H1 (cell line): ENCODE results near the gene FARS2. TPM values are rescaled to one million over a fixed set of nuclear protein-coding genes. Genes with fewer than 3 reads are reported as not detected.

Experiments
- CTCF ChIA-PET: fragments of 300-600 bp; sonication (Branson Sonifier 250); formaldehyde crosslinking; loops from one replicate; lab custom pipeline; 2021; ENCODE audit not compliant: partially characterized antibody; lab: Charles Lee
- POLR2A ChIA-PET: fragments of 300-600 bp; sonication (Branson Sonifier 250); formaldehyde crosslinking; loops from one replicate; lab custom pipeline; 2021; ENCODE audit warnings: inconsistent platforms; ENCODE audit not compliant: partially characterized antibody; lab: Charles Lee
- DNase-seq, 2 experiments: peaks; one replicate each; pipeline versions ENCODE4 v3.0.0 to v3.0.0-alpha.2; 2010 to 2022; ENCODE audit warnings: low spot score in 2 of 2, low read depth in 1 of 2, mixed read lengths in 1 of 2
- FAIRE-seq: peaks from 2 replicates; lab custom pipeline; 2011; peaks lifted over from hg19 to GRCh38; lab: Jason Lieb, UNC
- H2AFZ ChIP-seq: 2 replicates; pipeline ENCODE4 v1.8.1; 2012; ENCODE audit warnings: low read length, inconsistent platforms
- H2AK5ac ChIP-seq: 2 replicates; pipeline ENCODE4 v1.6.1; 2013; ENCODE audit warnings: low read depth, low read length
- H2BK120ac ChIP-seq: replicated peaks from 2 replicates; pipeline ENCODE3; 2013; ENCODE audit warnings: low read depth, low read length, inconsistent platforms
- H2BK12ac ChIP-seq: 2 replicates; pipeline ENCODE4 v1.6.1; 2013; ENCODE audit warnings: low read depth, low read length
- H2BK15ac ChIP-seq: 2 replicates; pipeline ENCODE4 v1.6.1; 2013; ENCODE audit warnings: low read length
- H2BK20ac ChIP-seq: 2 replicates; pipeline ENCODE4 v1.6.1; 2013; ENCODE audit warnings: low read length
- H2BK5ac ChIP-seq: 2 replicates; pipeline ENCODE4 v1.6.1; 2013; ENCODE audit warnings: low read depth, low read length
- H3K14ac ChIP-seq: 2 replicates; pipeline ENCODE4 v1.6.1; 2013; ENCODE audit warnings: inconsistent platforms; ENCODE audit not compliant: insufficient read length
- H3K18ac ChIP-seq: 2 replicates; pipeline ENCODE4 v1.6.1; 2013; ENCODE audit warnings: low read length; ENCODE audit errors: extremely low read depth
- H3K23ac ChIP-seq: 2 replicates; pipeline ENCODE4 v1.6.1; 2013; ENCODE audit warnings: inconsistent platforms; ENCODE audit not compliant: insufficient read length
- H3K23me2 ChIP-seq: 2 replicates; pipeline ENCODE4 v1.6.1; 2013; ENCODE audit warnings: low read depth, low read length
- H3K27ac ChIP-seq: 2 replicates; pipeline ENCODE4 v1.6.1; 2011; ENCODE audit warnings: low read depth, low read length, inconsistent platforms
- H3K27me3 ChIP-seq, 4 experiments: replicated peaks in 1 of 4; 1 replicate in 1 of 4; 2 replicates in 3 of 4; pipeline versions ENCODE4 v1.6.1 to v1.8.1; 2011 to 2013; ENCODE audit warnings: low read length in 3 of 4, mild to moderate bottlenecking in 3 of 4, inconsistent platforms in 2 of 4, mixed read lengths in 2 of 4, moderate library complexity in 1 of 4; ENCODE audit not compliant: control insufficient read depth in 3 of 4, insufficient read depth in 3 of 4; ENCODE audit errors: extremely low read depth in 1 of 4
- H3K36me3 ChIP-seq, 4 experiments: 2 replicates each; pipeline versions ENCODE4 v1.6.1 to v1.8.1; 2011 to 2013; ENCODE audit warnings: mild to moderate bottlenecking in 4 of 4, low read length in 3 of 4, moderate library complexity in 2 of 4, control low read depth in 1 of 4, inconsistent platforms in 1 of 4; ENCODE audit not compliant: insufficient read depth in 4 of 4, control insufficient read depth in 2 of 4
- H3K4ac ChIP-seq: replicated peaks from 2 replicates; pipeline ENCODE3; 2013; ENCODE audit warnings: low read length, low read depth, mixed read lengths, inconsistent platforms; ENCODE audit not compliant: insufficient read length
- H3K4me1 ChIP-seq, 4 experiments: replicated peaks in 1 of 4; 1 replicate in 1 of 4; 2 replicates in 3 of 4; pipeline versions ENCODE4 v1.6.1 to v1.8.1; 2011 to 2013; ENCODE audit warnings: low read length in 3 of 4, inconsistent platforms in 2 of 4, mixed read lengths in 1 of 4; ENCODE audit not compliant: insufficient read depth in 4 of 4, control insufficient read depth in 3 of 4
- H3K4me2 ChIP-seq, 2 experiments: 2 replicates each; pipeline versions ENCODE4 v1.6.1 to v1.8.1; 2011 to 2013; ENCODE audit warnings: low read depth in 2 of 2, low read length in 2 of 2, control low read depth in 1 of 2, inconsistent platforms in 1 of 2, mild to moderate bottlenecking in 1 of 2; ENCODE audit not compliant: insufficient read depth in 1 of 2
- H3K4me3 ChIP-seq, 4 experiments: fragments of 200-600, 300-600 bp in 1 of 4; sonication (generic), shearing (Covaris generic), sonication (Bioruptor Twin) in 1 of 4; 2 replicates each; pipeline versions ENCODE4 v1.5.1 to v1.8.1; 2011 to 2016; ENCODE audit warnings: low read length in 4 of 4, low read depth in 3 of 4, control low read depth in 2 of 4, inconsistent platforms in 2 of 4, mild to moderate bottlenecking in 2 of 4, mixed read lengths in 1 of 4, moderate library complexity in 1 of 4; ENCODE audit not compliant: insufficient read depth in 2 of 4; ENCODE audit errors: extremely low read depth in 1 of 4
- H3K56ac ChIP-seq: replicated peaks from 2 replicates; pipeline ENCODE3; 2013; ENCODE audit warnings: low read depth, mild to moderate bottlenecking, mixed read lengths, low read length, inconsistent platforms; ENCODE audit not compliant: insufficient read length
- H3K79me1 ChIP-seq: 2 replicates; pipeline ENCODE4 v1.6.1; 2013; ENCODE audit warnings: low read depth, low read length, control low read depth
- H3K79me2 ChIP-seq, 2 experiments: 2 replicates each; pipeline versions ENCODE4 v1.6.1 to v1.8.1; 2012 to 2013; ENCODE audit warnings: low read length in 2 of 2, mild to moderate bottlenecking in 2 of 2, inconsistent platforms in 1 of 2; ENCODE audit not compliant: insufficient read depth in 2 of 2, control insufficient read depth in 1 of 2
- H3K9ac ChIP-seq, 4 experiments: replicated peaks in 1 of 4; 1 replicate in 1 of 4; 2 replicates in 3 of 4; pipeline versions ENCODE4 v1.6.1 to v1.8.1; 2011 to 2013; ENCODE audit warnings: low read depth in 3 of 4, low read length in 3 of 4, control low read depth in 2 of 4, mild to moderate bottlenecking in 2 of 4, moderate library complexity in 2 of 4, inconsistent platforms in 1 of 4; ENCODE audit errors: extremely low read depth in 1 of 4
- H3K9me3 ChIP-seq, 2 experiments: 2 replicates each; pipeline versions ENCODE4 v1.6.1 to v1.8.1; 2012 to 2013; ENCODE audit warnings: mild to moderate bottlenecking in 2 of 2, moderate library complexity in 2 of 2, control low read depth in 1 of 2, inconsistent platforms in 1 of 2, low read depth in 1 of 2, low read length in 1 of 2, mixed read lengths in 1 of 2; ENCODE audit not compliant: insufficient read depth in 2 of 2
- H4K20me1 ChIP-seq, 2 experiments: replicated peaks in 1 of 2; 2 replicates each; pipeline versions ENCODE3 to v1.8.1; 2011 to 2013; ENCODE audit warnings: inconsistent platforms in 2 of 2, low read length in 2 of 2, mild to moderate bottlenecking in 1 of 2; ENCODE audit not compliant: insufficient read depth in 2 of 2, control insufficient read depth in 1 of 2
- H4K5ac ChIP-seq: 2 replicates; pipeline ENCODE4 v1.6.1; 2013; ENCODE audit warnings: low read length, low read depth, mixed read lengths, inconsistent platforms; ENCODE audit not compliant: insufficient read length
- H4K8ac ChIP-seq: 2 replicates; pipeline ENCODE4 v1.8.0; 2013; ENCODE audit warnings: mild to moderate bottlenecking, moderate library complexity, low read length, inconsistent platforms; ENCODE audit not compliant: insufficient read depth; ENCODE audit errors: extremely low read depth
- H4K91ac ChIP-seq: replicated peaks from 2 replicates; pipeline ENCODE3; 2013; ENCODE audit warnings: low read length, mixed read lengths, inconsistent platforms; ENCODE audit not compliant: insufficient read length
- BACH1 ChIP-seq: IDR thresholded peaks from 2 replicates; pipeline ENCODE4 v1.6.1; 2012; ENCODE audit warnings: low read length, improper control_type of control experiment
- CEBPB ChIP-seq: IDR thresholded peaks from 2 replicates; pipeline ENCODE4 v1.6.1; 2012; ENCODE audit warnings: low read depth, low read length
- CTBP2 ChIP-seq: IDR thresholded peaks from 2 replicates; pipeline ENCODE4 v1.7.0; 2011; ENCODE audit warnings: borderline replicate concordance, mild to moderate bottlenecking, moderate library complexity, mixed read lengths, low read length; ENCODE audit not compliant: insufficient read depth, insufficient read length
- EGR1 ChIP-seq: IDR thresholded peaks from 2 replicates; pipeline ENCODE4 v1.6.1; 2011; ENCODE audit warnings: low read depth, low read length, borderline replicate concordance
- EP300 ChIP-seq, 2 experiments: IDR thresholded peaks; 1 replicate in 1 of 2; 2 replicates in 1 of 2; pipeline ENCODE4 v1.6.1; 2011 to 2012; ENCODE audit warnings: low read depth in 2 of 2, low read length in 2 of 2, mild to moderate bottlenecking in 2 of 2, borderline replicate concordance in 1 of 2, inconsistent platforms in 1 of 2, moderate library complexity in 1 of 2
- EZH2 ChIP-seq: fragments of 200-600 bp; sonication (generic); IDR thresholded peaks from 2 replicates; pipeline ENCODE4 v1.7.1; 2012; ENCODE audit warnings: low read depth, mild to moderate bottlenecking, moderate library complexity, low read length, inconsistent platforms; ENCODE audit not compliant: severe bottlenecking
- GABPA ChIP-seq: IDR thresholded peaks from 2 replicates; pipeline ENCODE4 v1.6.1; 2011; ENCODE audit warnings: mild to moderate bottlenecking, low read length, moderate library complexity, borderline replicate concordance; ENCODE audit not compliant: insufficient read depth
- NANOG ChIP-seq: IDR thresholded peaks from 2 replicates; pipeline ENCODE4 v1.6.1; 2011; ENCODE audit warnings: low read length, low read depth, mild to moderate bottlenecking, inconsistent platforms; ENCODE audit not compliant: insufficient read depth, poor library complexity, severe bottlenecking
- POLR2A ChIP-seq, 2 experiments: IDR thresholded peaks; 1 replicate in 1 of 2; 2 replicates in 1 of 2; pipeline ENCODE4 v1.6.1; 2011; ENCODE audit warnings: low read depth in 2 of 2, low read length in 2 of 2, mild to moderate bottlenecking in 2 of 2; ENCODE audit errors: control extremely low read depth in 1 of 2
- RAD21 ChIP-seq, 2 experiments: IDR thresholded peaks in 1 of 2; conservative IDR thresholded peaks in 1 of 2; 2 replicates each; pipeline ENCODE4 v1.6.1; 2011; ENCODE audit warnings: low read depth in 2 of 2, low read length in 2 of 2, improper control_type of control experiment in 1 of 2, inconsistent platforms in 1 of 2, mild to moderate bottlenecking in 1 of 2, moderate library complexity in 1 of 2
- SRF ChIP-seq: IDR thresholded peaks from 2 replicates; pipeline ENCODE4 v1.6.1; 2011; ENCODE audit warnings: mild to moderate bottlenecking, low read depth, low read length, moderate library complexity
- WGBS, 2 experiments: shearing (Covaris generic) in 1 of 2; methylation state at CpG; one replicate each; pipeline versions ENCODE4 v1.1.6 to v1.1.7; 2013 to 2015; ENCODE audit warnings: low lambda C conversion rate in 2 of 2, mixed read lengths in 2 of 2, inconsistent platforms in 1 of 2, low coverage in 1 of 2, missing lambda C conversion rate in 1 of 2; ENCODE audit not compliant: insufficient replicate concordance in 2 of 2, insufficient coverage in 1 of 2, insufficient read length in 1 of 2; ENCODE audit errors: extremely low coverage in 1 of 2, missing lambda C conversion rate in 1 of 2; 5-methylcytosine and 5-hydroxymethylcytosine counted together
- polyA plus RNA-seq, 7 experiments: library from polyadenylated mRNA; depleted of rRNA in 3 of 7; stranded (reverse) in 5 of 7; unstranded in 2 of 7; fragments of >200 nt in 5 of 7; fragments of 200-250 nt in 2 of 7; gene quantifications; 1 replicate in 5 of 7; 2 replicates in 1 of 7; 4 replicates in 1 of 7; pipeline versions ENCODE4 v1.2.1 to v1.2.3, GENCODE V29; 2011 to 2013; ENCODE audit warnings: missing spikeins in 2 of 7, mixed read lengths in 2 of 7
- total RNA-seq: library from RNA; stranded (reverse); fragmentation: NEBNext Ultra II Directional; extraction: Animal tissue kit (Norgen Biotek cat#: 25700); gene quantifications from 2 replicates; pipeline ENCODE4 v1.2.1, GENCODE V29; 2021
- TF ChIP-seq, protein P1 (sequence below): IDR thresholded peaks from 2 replicates; pipeline ENCODE4 v1.6.1; 2011; ENCODE audit warnings: low read length, improper control_type of control experiment

The FARS2 gene
- total and polyA plus RNA-seq, 2 of the 8 experiments (the other 6 are each of a cell fraction or from before 2014, with no cell fraction given) = 11.7 to 14.4 TPM

DNA sequence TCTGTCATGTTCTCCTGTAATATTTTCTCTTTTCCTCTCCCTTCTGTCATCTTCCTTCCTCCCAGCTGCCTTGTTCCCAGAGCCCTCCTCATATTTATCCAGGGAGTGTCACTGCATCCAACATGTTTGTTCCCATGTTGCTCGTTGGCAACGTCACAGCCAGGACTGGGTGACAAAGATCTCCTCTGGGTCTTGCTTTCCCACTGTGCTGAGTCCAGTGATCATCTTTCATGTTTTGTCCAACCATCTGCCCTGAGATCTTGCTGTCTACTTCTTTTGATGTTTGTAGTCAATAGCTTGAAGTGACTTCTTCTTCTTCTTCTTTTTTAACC is 26.6 kb downstream of the FARS2 start:
- no peak for FAIRE-seq
- CTCF ChIA-PET = interaction anchor here (1.0 to 2.2 kb wide), 2 partner anchors 91 to 144 kb away, joined by 3 to 5 read pairs; no protein-coding TSS in a partner anchor
- no peak overlapping the region for H3K4me2 ChIP-seq
- TF ChIP-seq, protein P1, sequence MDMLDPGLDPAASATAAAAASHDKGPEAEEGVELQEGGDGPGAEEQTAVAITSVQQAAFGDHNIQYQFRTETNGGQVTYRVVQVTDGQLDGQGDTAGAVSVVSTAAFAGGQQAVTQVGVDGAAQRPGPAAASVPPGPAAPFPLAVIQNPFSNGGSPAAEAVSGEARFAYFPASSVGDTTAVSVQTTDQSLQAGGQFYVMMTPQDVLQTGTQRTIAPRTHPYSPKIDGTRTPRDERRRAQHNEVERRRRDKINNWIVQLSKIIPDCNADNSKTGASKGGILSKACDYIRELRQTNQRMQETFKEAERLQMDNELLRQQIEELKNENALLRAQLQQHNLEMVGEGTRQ = no peak
- no peak for TF ChIP-seq EGR1
- TF ChIP-seq POLR2A (IDR thresholded peaks at IDR 0.05; ENCODE audit: control extremely low read depth in 1 of 2, low read depth in 2 of 2, low read length in 2 of 2) = no peak
- TF ChIP-seq NANOG = no peak
- no peak for TF ChIP-seq RAD21 (IDR thresholded peaks at IDR 0.05 in 1 of 2, conservative IDR thresholded peaks at IDR 0.05 in 1 of 2; ENCODE audit: low read depth in 2 of 2, low read length in 2 of 2)
- no peak for TF ChIP-seq CTBP2
- no peak for TF ChIP-seq SRF
- no peak for TF ChIP-seq EZH2
- no peak for TF ChIP-seq EP300 (IDR thresholded peaks at IDR 0.05; ENCODE audit: borderline replicate concordance in 1 of 2, low read depth in 2 of 2, low read length in 2 of 2)
- TF ChIP-seq CEBPB = no peak
- no peak for TF ChIP-seq BACH1
- TF ChIP-seq GABPA = no peak

More for the DNA sequence above, 26.6 kb downstream of the FARS2 start:
- Histone ChIP-seq H3K14ac (no peak overlapping the region), H2AK5ac (no peak overlapping the region), H2AFZ (no peak overlapping the region), H4K5ac (no peak overlapping the region), H3K18ac (no peak overlapping the region), H3K23me2 (no peaks in the 10 kb centered on the region; the same call in 1 of the 2 replicates), H4K20me1 (no peaks in the 10 kb centered on the region), H3K27ac (no peak overlapping the region), H4K8ac (no peak overlapping the region; the same call in 1 of the 2 replicates), H3K9me3 (no peaks in the 10 kb centered on the region), H2BK12ac (no peak overlapping the region), H3K36me3 (no peaks in the 10 kb centered on the region), H3K27me3 (no peaks in the 10 kb centered on the region), H2BK5ac (no peak overlapping the region), H3K79me2 (no peaks in the 10 kb centered on the region; a peak in 2 of 4 replicates), H2BK120ac (no peak overlapping the region), H3K9ac (no peak overlapping the region), H2BK15ac (no peak overlapping the region), H3K23ac (no peak overlapping the region), H3K79me1 (peaks cover 9% of the 10 kb centered on the region; the same call in 1 of the 2 replicates), H3K56ac (no peak overlapping the region), H3K4ac (no peak overlapping the region), H3K4me3 (no peak overlapping the region), H4K91ac (no peak overlapping the region), H2BK20ac (no peak overlapping the region), H3K4me1 (peaks cover 0 to 3% (median under 1%) of the 10 kb centered on the region in 4 experiments; a peak in 1 of 7 replicates)
- no peak for DNase-seq
- WGBS, 2 experiments = 91% methylated on average over 2 of the region's 2 CpGs; no CpG with 5 or more reads in 1 of the 2 experiments
- POLR2A ChIA-PET = interaction anchor here (0.9 to 1.6 kb wide), 4 partner anchors 12 to 26 kb away, joined by 3 to 4 read pairs (median 3); partner anchors contain the start of gene FARS2
